Mucosa of rectum (tissue), 2 donors: ENCODE results near the gene FHOD3.
"Not testable (repeated sequence)": the region's sequence is repeated elsewhere in the genome, so short reads cannot be mapped to it uniquely, and the experiment has no call there.

Experiments used
- H3K27ac ChIP-seq, 2 donors: one replicate each; pipeline ENCODE4 v1.7.0; 2013; ENCODE audit warnings: inconsistent platforms in 2 of 2, low read depth in 2 of 2, low read length in 2 of 2
- H3K27me3 ChIP-seq, 2 donors: one replicate each; pipeline ENCODE4 v1.7.0; 2013; ENCODE audit warnings: low read length in 2 of 2; ENCODE audit not compliant: control insufficient read depth in 2 of 2, insufficient read depth in 2 of 2
- H3K36me3 ChIP-seq, 2 donors: one replicate each; pipeline ENCODE4 v1.7.0; 2013; ENCODE audit warnings: low read length in 2 of 2; ENCODE audit not compliant: control insufficient read depth in 2 of 2, insufficient read depth in 2 of 2
- H3K4me1 ChIP-seq, 2 donors: one replicate each; pipeline ENCODE4 v1.7.0; 2013; ENCODE audit warnings: low read length in 2 of 2, mild to moderate bottlenecking in 1 of 2; ENCODE audit not compliant: control insufficient read depth in 2 of 2, insufficient read depth in 2 of 2
- H3K4me3 ChIP-seq, 2 donors: one replicate each; pipeline ENCODE4 v1.7.0; 2013; ENCODE audit warnings: low read length in 2 of 2
- H3K9ac ChIP-seq, 2 donors: one replicate each; pipeline ENCODE4 v1.7.0; 2013; ENCODE audit warnings: low read length in 2 of 2, low read depth in 1 of 2, mild to moderate bottlenecking in 1 of 2
- H3K9me3 ChIP-seq, 2 donors: one replicate each; pipeline ENCODE4 v1.7.0; 2013; ENCODE audit warnings: low read length in 2 of 2; ENCODE audit not compliant: control insufficient read depth in 2 of 2
- donor health status: healthy.
- donor health status: Normal muscosa, but diverticular disease.

FHOD3 gene

DNA sequence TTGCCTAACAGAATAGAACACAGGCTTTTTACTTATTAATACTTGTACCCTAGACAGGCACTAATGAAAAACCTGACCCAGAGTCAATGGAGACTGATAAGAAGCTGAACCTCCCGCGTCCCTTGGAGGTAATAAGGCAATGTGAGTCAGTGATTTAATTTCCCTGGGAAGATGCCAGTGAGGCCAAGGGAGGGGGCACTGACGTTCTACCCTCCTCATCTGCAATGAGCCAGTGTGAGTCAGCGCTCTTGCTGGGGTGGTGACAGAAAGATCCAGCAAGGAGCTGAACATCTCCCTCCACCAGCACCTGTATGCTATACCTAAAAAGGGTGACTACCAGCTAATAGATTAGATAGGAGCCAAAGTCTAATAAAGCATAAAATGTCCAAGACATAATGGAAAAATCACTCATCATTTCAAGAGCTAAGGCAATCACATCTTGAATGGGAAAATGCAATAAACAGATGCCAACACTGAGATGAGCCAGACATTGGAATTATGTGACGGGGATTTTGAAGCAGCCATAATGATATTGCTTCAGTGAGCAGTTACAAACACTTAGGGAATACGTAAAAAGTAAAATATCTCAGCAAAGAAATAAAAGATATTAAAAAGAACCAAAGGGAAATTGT lies 414.4 kb downstream of the FHOD3 start:
- Histone ChIP-seq H3K9ac (no peak overlapping the region), H3K4me1 (no peaks in the 10 kb centered on the region), H3K4me3 (no peak overlapping the region), H3K27me3 (no peaks in the 10 kb centered on the region), H3K36me3 (no peaks in the 10 kb centered on the region), H3K27ac (no peak overlapping the region), H3K9me3 (no peaks in the 10 kb centered on the region)

GRCh38 chr18:36714476-36714875 lies 417.0 kb downstream of the FHOD3 start:
- Histone ChIP-seq H3K36me3 (no peaks in the 10 kb centered on the region), H3K4me1 (no peaks in the 10 kb centered on the region), H3K4me3 (no peak overlapping the region), H3K27me3 (no peaks in the 10 kb centered on the region), H3K9me3 (no peaks in the 10 kb centered on the region), H3K27ac (no peak overlapping the region), H3K9ac (no peak overlapping the region)

DNA sequence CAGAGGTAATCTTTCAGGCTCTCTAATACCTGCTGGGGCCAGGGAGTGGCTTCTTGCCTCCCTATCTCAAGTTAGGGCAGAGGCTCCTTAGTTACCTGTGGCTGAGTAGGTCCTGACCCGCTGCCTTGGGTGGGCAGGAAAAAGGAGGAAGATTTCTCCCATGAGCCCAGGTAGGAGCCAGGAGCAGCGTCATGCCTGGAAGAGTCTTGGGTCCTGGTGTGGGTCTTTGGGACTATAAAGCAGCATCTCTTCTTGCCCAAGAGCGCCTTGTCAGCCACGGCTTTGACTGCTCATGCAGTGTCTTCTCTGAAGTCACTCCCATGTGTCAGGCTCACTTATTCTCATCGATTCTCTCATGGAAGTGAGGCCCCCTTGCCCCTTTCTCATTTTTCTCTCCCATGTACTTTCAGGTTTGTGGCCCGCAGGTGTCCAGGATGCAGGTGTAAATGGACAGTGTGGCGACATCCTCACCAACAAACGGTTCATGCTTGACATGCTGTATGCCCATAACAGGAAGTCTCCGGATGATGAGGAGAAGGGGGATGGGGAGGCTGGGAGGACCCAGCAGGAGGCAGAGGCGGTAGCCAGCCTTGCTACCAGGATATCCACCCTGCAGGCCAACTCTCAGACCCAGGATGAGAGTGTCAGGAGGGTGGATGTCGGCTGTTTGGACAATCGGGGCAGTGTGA lies 420.1 kb downstream of the FHOD3 start:
- H3K36me3 ChIP-seq, result no peaks in the 10 kb centered on the region
- H3K4me1 ChIP-seq, result no peaks in the 10 kb centered on the region
- H3K9ac ChIP-seq, result no peak overlapping the region
- H3K4me3 ChIP-seq, result no peak overlapping the region
- H3K27ac ChIP-seq, result no peak overlapping the region
- no peaks in the 10 kb centered on the region for H3K27me3 ChIP-seq
- no peaks in the 10 kb centered on the region for H3K9me3 ChIP-seq

DNA sequence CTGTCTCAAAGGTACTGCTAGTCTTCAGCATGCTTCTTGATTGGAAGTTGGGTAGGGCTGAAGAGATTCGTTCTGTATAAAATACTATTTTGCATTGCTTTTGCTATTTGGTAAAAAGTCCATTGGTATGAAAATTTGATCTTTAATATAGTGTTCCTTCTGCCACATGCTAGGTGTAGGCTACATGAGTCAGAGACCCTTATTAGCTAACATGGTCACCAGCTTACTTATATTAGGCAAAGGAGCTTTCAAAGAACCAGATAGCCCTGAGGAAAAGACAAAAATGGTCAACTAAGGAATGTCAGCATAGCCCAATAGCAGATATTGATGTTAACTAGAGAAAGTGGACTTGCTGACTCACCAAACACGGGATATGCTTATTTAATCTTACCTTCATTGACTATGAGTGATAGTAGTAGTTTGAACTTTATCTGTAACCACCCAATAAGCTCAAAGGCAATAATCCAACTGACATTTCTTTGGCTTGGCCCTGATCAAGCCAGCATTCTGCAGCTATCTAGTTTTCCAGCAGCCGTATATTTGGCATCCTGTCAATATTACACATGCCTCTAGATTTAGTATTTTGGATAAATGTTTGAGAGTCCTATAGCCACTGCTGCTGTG lies 421.3 kb downstream of the FHOD3 start:
- Histone ChIP-seq H3K4me1 (no peaks in the 10 kb centered on the region), H3K9ac (no peak overlapping the region), H3K36me3 (no peaks in the 10 kb centered on the region), H3K27me3 (no peaks in the 10 kb centered on the region), H3K4me3 (no peak overlapping the region), H3K9me3 (no peaks in the 10 kb centered on the region), H3K27ac (no peak overlapping the region)

GRCh38 chr18:36719630-36720029 lies 422.1 kb downstream of the FHOD3 start:
- Histone ChIP-seq H3K27ac (no peak overlapping the region), H3K9ac (no peak overlapping the region), H3K36me3 (no peaks in the 10 kb centered on the region), H3K4me3 (no peak overlapping the region), H3K27me3 (no peaks in the 10 kb centered on the region), H3K9me3 (no peaks in the 10 kb centered on the region), H3K4me1 (no peaks in the 10 kb centered on the region)

DNA sequence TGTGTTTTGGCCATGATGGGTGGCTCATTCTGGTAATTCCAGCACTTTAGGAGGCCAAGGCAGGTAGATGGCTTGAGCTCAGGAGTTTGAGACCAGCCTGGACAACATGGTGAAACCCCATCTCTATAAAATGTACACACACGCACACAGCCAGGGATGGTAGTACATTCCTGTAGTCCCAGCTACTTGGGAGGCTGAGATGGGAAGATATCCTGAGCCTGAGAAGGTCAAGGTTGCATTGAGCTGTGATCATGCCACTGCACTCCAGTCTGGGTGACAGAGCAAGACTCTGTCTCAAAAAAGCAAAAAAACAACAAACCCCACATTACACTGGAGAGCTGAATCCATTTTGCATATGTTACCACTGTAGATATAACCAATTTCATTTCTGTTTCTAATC lies 423.8 kb downstream of the FHOD3 start:
- H3K4me3 ChIP-seq, H3K4me1 ChIP-seq, H3K27ac ChIP-seq, H3K27me3 ChIP-seq, H3K36me3 ChIP-seq, H3K9me3 ChIP-seq, H3K9ac ChIP-seq: not testable (repeated sequence)

DNA sequence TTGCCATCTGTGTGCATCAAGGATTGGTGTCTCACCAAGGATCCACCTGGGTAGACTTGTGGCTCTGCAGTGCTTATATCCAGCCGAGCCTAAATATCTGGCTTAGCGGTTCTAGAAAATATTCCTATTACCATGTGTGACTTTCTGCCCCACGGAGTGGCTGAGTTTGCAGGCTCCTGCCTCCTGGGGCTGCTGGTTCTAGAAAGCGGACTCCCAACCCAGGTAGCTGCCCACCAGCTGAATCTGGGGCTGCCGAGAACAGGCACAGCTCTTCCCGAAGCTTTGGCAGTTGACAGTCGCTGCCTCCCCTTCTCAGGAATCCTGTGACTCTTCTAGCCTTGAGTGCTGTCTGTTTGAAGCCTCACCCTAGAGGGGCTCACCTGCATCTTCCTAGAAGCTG lies 426.7 kb downstream of the FHOD3 start:
- Histone ChIP-seq H3K27me3 (no peaks in the 10 kb centered on the region), H3K9me3 (no peaks in the 10 kb centered on the region), H3K27ac (no peak overlapping the region), H3K36me3 (no peaks in the 10 kb centered on the region), H3K4me1 (peaks cover 0 to 3% of the 10 kb centered on the region in 2 donors), H3K9ac (no peak overlapping the region), H3K4me3 (peak overlapping the region; percentile 22 to 46)

DNA sequence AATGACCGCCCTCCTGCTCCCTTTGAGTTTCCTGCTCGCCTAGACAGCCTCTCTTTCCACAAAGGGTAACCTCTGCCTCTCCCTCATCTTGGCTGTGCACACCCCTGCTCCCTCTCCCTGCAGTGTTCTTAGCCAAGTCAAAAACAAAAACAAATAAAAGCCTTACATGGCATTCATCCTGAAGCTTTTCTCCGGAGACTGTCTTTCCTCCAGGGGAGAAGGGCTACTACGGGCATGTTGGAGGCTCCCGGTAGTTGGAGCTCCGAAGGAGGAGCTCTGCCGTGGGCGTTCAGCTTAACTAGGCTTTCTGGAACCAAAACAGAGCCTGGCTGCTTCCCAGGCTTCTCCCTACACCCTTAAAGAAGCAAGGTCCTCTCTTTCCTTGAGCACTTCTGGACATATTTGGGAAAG lies 427.1 kb downstream of the FHOD3 start:
- H3K4me1 ChIP-seq, result peaks cover 0 to 6% of the 10 kb centered on the region in 2 donors
- H3K27me3 ChIP-seq, result no peaks in the 10 kb centered on the region
- no peaks in the 10 kb centered on the region for H3K9me3 ChIP-seq
- H3K9ac ChIP-seq, result no peak overlapping the region
- no peaks in the 10 kb centered on the region for H3K36me3 ChIP-seq
- H3K27ac ChIP-seq, result no peak overlapping the region
- peak overlapping the region; percentile 22 to 46 for H3K4me3 ChIP-seq

DNA sequence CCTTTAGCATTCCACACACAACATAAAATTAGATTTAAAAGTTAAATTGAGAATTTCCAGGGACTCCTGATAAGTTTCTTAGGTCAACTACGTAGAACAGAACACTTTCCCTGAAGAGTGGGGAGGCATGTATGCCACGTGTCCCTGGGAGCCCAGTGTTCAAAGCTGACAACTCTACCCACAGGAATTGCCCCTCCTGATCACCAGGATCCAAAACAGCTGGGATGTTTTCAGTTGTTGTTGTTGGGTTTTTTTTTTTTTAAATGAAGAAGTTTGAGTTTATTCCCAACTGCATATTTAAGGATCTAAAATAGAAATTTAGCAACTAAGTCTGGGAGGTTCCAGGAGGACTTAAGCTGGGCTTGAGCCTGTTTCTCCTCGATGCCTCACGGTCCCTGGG lies 430.8 kb downstream of the FHOD3 start:
- H3K4me1 ChIP-seq, result peaks cover 0 to 6% of the 10 kb centered on the region in 2 donors
- H3K27ac ChIP-seq, result no peak overlapping the region
- H3K4me3 ChIP-seq, result no peak overlapping the region
- H3K9ac ChIP-seq, result no peak overlapping the region
- no peaks in the 10 kb centered on the region for H3K27me3 ChIP-seq
- peaks cover 0 to 3% of the 10 kb centered on the region in 2 donors for H3K9me3 ChIP-seq
- no peaks in the 10 kb centered on the region for H3K36me3 ChIP-seq

DNA sequence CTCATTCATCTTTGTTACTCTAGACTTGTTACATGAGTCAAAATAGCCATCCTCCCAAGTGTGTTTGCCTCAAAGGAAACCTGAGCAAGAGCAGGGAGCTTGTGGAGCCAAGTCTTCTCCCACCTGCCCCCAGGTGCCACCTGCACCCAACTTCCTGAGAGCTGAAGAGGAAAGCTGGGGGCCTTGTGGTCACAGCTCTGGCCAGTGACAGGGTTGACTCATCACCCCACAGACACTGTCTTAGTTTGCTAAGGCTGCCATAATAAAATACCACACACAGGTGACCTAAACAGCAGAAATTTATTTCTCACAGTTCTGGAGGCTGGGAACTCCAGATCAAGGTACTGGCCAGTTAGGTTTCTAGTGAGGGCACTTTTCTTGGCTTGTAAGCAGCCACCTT lies 431.7 kb downstream of the FHOD3 start:
- Histone ChIP-seq H3K4me1 (peaks cover 0 to 6% of the 10 kb centered on the region in 2 donors), H3K9me3 (peaks cover 0 to 3% of the 10 kb centered on the region in 2 donors), H3K27ac (no peak overlapping the region)

More for the DNA sequence above, 431.7 kb downstream of the FHOD3 start:
- H3K27me3 ChIP-seq, result no peaks in the 10 kb centered on the region
- no peaks in the 10 kb centered on the region for H3K36me3 ChIP-seq
- H3K4me3 ChIP-seq, result no peak overlapping the region
- H3K9ac ChIP-seq, result no peak overlapping the region
